Measurements from ENCODE around the gene RBM46. TPM values are rescaled to one million over a fixed set of nuclear protein-coding genes. Genes with fewer than 3 reads are reported as not detected.

The RBM46 gene
- total RNA-seq (2021) (not detected in 2 replicates), Bru-seq, nascent RNA (percentile 19 among the genes with signal in this experiment), BruChase-seq, experiment 1, labeled RNA remaining after a 2-hour chase (percentile 27 among the genes with signal in this experiment), BruChase-seq, experiment 2, labeled RNA remaining after a 6-hour chase (percentile 19 among the genes with signal in this experiment)
- long read RNA-seq, result 0 reads

GRCh38 chr4:154781126-154781982 is at the start of gene RBM46:
RBM46 (plus strand) TSS chr4:154781272; CDS start chr4:154796753, 15,481 bp downstream.
- Histone ChIP-seq H3K27ac (no peak within 1 kb of the TSS), H3K4me2 (no peak within 1 kb of the TSS), H3K9me3 (ENCODE audit: insufficient read depth, low read depth) (no peaks in the 10 kb centered on the region), H3K36me3 (ENCODE audit: low read depth) (no peaks in the 10 kb centered on the region), H3K4me1 (replicated peaks; ENCODE audit: insufficient read depth) (no peaks in the 10 kb centered on the region), H2AFZ (no peak within 1 kb of the TSS), H3K27me3 (ENCODE audit: insufficient read depth, low read depth) (no peaks in the 10 kb centered on the region), H4K20me1 (ENCODE audit: insufficient read depth) (no peaks in the 10 kb centered on the region), H3F3A (ENCODE audit: insufficient read depth, low read depth) (no peaks in the 10 kb centered on the region), H3K4me3 (no peak within 1 kb of the TSS), H3K9me2 (ENCODE audit: insufficient read depth) (no peaks in the 10 kb centered on the region), H3K79me2 (ENCODE audit: low read depth) (no peaks in the 10 kb centered on the region)
- intact Hi-C loops (cut with micrococcal nuclease; ENCODE audit: unreplicated experiment), result no loop called here
- ChIA-PET POLR2A (ENCODE audit: unreplicated experiment) (no interaction called here), CTCF (no interaction called here)
- TF ChIP-seq EZH2 (IDR thresholded peaks at IDR 0.05; ENCODE audit: low read depth) (no peak), CTCF (conservative IDR thresholded peaks at IDR 0.05) (no peak)
- no peak for DNase-seq
- no TSS peak for BruUV-seq (replicated peaks)

GRCh38 chr4:154731756-154732155 is 49.3 kb upstream of the RBM46 start:
- H2AFZ ChIP-seq, result no peak overlapping the region
- no peak for DNase-seq

GRCh38 chr4:154732669-154733068 is 48.4 kb upstream of the RBM46 start:
- Histone ChIP-seq H2AFZ (no peak overlapping the region), H3K27ac (no peak overlapping the region), H3K9me3 (ENCODE audit: insufficient read depth, low read depth) (no peaks in the 10 kb centered on the region), H3F3A (ENCODE audit: insufficient read depth, low read depth) (no peaks in the 10 kb centered on the region), H3K9me2 (ENCODE audit: insufficient read depth) (no peaks in the 10 kb centered on the region), H3K27me3 (ENCODE audit: insufficient read depth, low read depth) (no peaks in the 10 kb centered on the region), H3K4me1 (replicated peaks; ENCODE audit: insufficient read depth) (no peaks in the 10 kb centered on the region), H3K36me3 (ENCODE audit: low read depth) (no peaks in the 10 kb centered on the region), H3K4me3 (no peak overlapping the region), H3K79me2 (ENCODE audit: low read depth) (no peaks in the 10 kb centered on the region), H4K20me1 (ENCODE audit: insufficient read depth) (no peaks in the 10 kb centered on the region), H3K4me2 (no peak overlapping the region)
- intact Hi-C loops (cut with micrococcal nuclease; ENCODE audit: unreplicated experiment), result no loop called here
- POLR2A ChIA-PET (ENCODE audit: unreplicated experiment), result no interaction called here
- CTCF ChIA-PET, result no interaction called here
- TF ChIP-seq CTCF (conservative IDR thresholded peaks at IDR 0.05), result no peak
- no peak for TF ChIP-seq EZH2 (IDR thresholded peaks at IDR 0.05; ENCODE audit: low read depth)
- no peak for DNase-seq
- no TSS peak for BruUV-seq (replicated peaks)

More at GRCh38 chr4:154731756-154732155, 49.3 kb upstream of the RBM46 start:
- no peaks in the 10 kb centered on the region for H3K79me2 ChIP-seq (ENCODE audit: low read depth)
- no peak overlapping the region for H3K27ac ChIP-seq
- no peak overlapping the region for H3K4me2 ChIP-seq
- no peaks in the 10 kb centered on the region for H4K20me1 ChIP-seq (ENCODE audit: insufficient read depth)
- no peaks in the 10 kb centered on the region for H3K9me3 ChIP-seq (ENCODE audit: insufficient read depth, low read depth)
- no peaks in the 10 kb centered on the region for H3F3A ChIP-seq (ENCODE audit: insufficient read depth, low read depth)
- ChIA-PET CTCF (no interaction called here), POLR2A (ENCODE audit: unreplicated experiment) (no interaction called here)
- H3K9me2 ChIP-seq (ENCODE audit: insufficient read depth), result no peaks in the 10 kb centered on the region
- H3K4me3 ChIP-seq, result no peak overlapping the region
- no TSS peak for BruUV-seq (replicated peaks)
- TF ChIP-seq CTCF (conservative IDR thresholded peaks at IDR 0.05) (no peak), EZH2 (IDR thresholded peaks at IDR 0.05; ENCODE audit: low read depth) (no peak)
- no peaks in the 10 kb centered on the region for H3K27me3 ChIP-seq (ENCODE audit: insufficient read depth, low read depth)
- intact Hi-C loops (cut with micrococcal nuclease; ENCODE audit: unreplicated experiment), result no loop called here
- H3K36me3 ChIP-seq (ENCODE audit: low read depth), result no peaks in the 10 kb centered on the region
- no peaks in the 10 kb centered on the region for H3K4me1 ChIP-seq (replicated peaks; ENCODE audit: insufficient read depth)
